Lung microvascular endothelial cell (primary cell): ENCODE measurements around the gene GCC1. TPM values are rescaled to one million over a fixed set of nuclear protein-coding genes. Genes with fewer than 3 reads are reported as not detected.
"Not testable (repeated sequence)": the region's sequence is repeated elsewhere in the genome, so short reads cannot be mapped to it uniquely, and the experiment has no call there.

Experiments
- DNase-seq, 2 donors: peaks; one replicate each; pipeline versions ENCODE4 v3.0.0 to v3.0.0-alpha.2; 2010; ENCODE audit warnings: low read depth in 2 of 2
- total RNA-seq: library from RNA; depleted of rRNA; stranded (reverse); fragments of >200 nt; gene quantifications from 2 replicates; pipeline ENCODE4 v1.2.1, GENCODE V29; 2014

The GCC1 gene
- total RNA-seq, 1 donor from 2014 or later: 22.8 TPM

- peak; percentile 50 to 68 for DNase-seq
Measured at GRCh38 chr7:127588697-127589482, 3.5 kb upstream of the GCC1 start.

GRCh38 chr7:127588019-127588696, 2.8 kb upstream of the GCC1 start, which contains the start of gene ARF5:
Gene ARF5, plus strand, starts transcription at chr7:127588411. Its CDS starts 88 bp downstream, at chr7:127588499.
- peak; percentile 85 to 90 for DNase-seq

- no peak for DNase-seq
Measured at GRCh38 chr7:127587663-127588018, 2.2 kb upstream of the GCC1 start.

- DNase-seq: no peak
Measured at GRCh38 chr7:127586346-127586745, 950 bp upstream of the GCC1 start.

- no peak for DNase-seq
Measured at GRCh38 chr7:127584648-127585043, 750 bp downstream of the GCC1 start.

DNA sequence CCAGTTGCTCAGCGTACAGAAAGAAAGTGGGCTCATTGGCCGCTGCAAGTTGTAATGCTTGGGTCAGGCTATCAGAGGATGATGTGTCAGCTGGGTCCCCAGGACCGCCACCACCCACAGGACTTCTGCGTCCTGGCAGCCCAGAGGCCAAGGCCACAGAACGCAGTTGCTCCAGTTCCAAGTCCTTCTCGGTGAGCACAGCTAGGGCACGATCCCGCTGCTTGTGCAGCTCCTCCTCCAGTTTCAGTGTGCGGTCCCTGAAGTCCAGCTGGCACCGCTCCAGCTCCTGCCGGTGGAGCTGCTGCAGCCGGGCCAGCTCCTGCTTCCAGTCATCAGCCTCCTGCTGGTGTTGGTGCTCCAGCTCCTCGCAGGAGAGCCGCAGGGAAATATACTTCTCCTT, 3.0 kb downstream of the GCC1 start:
- no peak for DNase-seq

GRCh38 chr7:127581716-127582115, 3.7 kb downstream of the GCC1 start:
- no peak for DNase-seq

- DNase-seq: no peak
Measured at GRCh38 chr7:127580612-127581011, 4.8 kb downstream of the GCC1 start.

DNA sequence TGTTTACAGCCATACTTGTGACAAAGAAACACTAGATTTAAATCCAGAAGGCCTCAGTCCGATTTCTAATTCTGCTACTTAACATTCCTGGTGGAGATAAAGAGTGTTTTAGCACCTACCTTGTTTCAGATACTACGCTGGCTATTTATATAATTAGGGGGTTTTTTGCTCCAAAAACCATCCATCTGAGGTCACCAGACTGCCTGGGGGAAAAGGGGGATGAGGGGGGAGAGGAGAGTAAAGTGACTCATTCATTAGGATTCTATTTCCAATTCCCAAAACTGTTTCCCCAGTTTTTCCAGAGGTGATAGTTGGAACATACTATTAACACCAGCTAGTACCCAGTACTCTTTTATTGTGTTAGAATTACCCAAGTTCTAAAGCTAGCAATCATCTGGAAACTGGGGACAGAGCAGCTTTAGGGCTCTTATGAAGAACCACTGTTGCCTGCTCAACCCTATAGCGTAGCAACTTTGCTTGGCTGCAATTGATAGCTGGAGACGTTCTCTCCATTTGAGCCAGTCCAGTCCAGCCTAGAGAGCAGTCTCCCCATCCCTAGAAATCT, 6.6 kb downstream of the GCC1 start:
- no peak for DNase-seq

GRCh38 chr7:127578036-127578684, 7.2 kb downstream of the GCC1 start:
- DNase-seq: peak; percentile 39 to 46

DNA sequence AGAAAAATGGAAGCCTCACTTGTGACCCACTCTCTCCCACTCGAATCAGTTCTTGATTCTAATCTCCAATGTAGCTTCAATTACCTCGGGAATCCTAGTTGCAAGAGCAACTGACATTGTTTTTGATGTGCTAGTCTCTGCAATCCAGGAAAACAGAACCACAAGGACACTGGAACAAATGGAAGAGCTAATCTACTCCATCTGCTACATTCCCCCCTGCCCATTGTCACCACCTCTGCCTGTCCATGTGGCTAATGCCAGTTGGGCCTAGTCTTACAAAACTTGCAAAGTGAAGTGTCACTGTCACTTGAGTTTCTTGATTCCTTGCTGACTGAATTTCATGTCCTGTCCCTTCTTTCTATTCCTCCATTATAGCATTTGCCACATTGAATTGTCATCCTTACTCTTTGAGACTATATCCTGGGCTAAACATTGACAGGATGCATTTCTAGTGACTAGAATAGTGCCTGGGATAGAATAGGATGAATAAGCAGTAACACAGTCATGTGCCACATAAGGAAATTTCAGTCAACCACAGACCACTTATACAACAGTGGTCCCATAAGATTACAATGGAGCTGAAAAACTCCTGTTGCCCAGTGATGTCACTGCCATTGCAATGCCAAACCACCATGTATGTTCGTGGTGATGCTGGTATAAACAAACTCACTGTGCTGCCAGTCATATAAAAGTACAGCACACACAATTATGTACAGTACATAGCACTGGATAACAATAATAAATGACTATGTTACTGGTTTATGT, 13.5 kb downstream of the GCC1 start:
- no peak for DNase-seq

GRCh38 chr7:127568034-127568433, 17.4 kb downstream of the GCC1 start:
- DNase-seq: not testable (repeated sequence)

- DNase-seq: no peak
Measured at GRCh38 chr7:127566242-127566641, 19.2 kb downstream of the GCC1 start.

GRCh38 chr7:127557803-127558202, 27.6 kb downstream of the GCC1 start:
- no peak for DNase-seq

DNA sequence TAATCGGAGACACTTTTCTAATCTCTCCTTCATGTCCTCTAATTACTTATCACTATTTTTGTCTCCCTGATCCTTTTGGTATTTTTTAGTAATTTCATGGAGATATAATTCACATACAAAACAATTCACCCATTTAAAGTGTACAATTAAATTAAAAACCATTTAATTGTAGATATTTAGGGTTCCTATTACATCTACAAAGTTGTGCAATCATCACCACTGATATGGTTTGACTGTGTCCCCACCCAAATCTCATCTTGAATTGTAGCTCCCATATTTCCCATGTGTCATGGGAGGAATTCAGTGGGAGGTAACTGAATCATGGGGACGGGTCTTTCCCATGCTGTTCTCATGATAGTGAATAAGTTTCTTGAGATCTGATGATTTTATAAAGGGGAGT, 29.0 kb downstream of the GCC1 start:
- no peak for DNase-seq

DNA sequence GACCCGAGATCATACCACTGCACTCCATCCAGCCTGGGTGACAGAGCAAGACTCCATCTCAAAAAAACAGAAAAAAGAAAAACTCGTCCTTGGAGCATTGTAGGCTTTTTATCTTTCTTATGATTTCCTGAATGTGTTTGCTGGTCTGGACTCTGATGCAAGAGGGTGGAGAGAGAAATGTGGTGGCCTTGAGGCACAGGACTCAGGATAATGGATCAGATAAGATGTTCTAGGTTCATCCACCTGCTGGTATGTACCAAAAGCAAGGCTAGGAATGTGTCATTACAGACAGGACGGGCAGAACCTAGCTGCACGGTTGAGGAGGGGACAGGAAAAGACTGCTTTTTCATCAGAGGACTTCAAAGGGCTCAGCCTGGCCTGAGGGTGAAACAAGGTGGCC, 33.5 kb downstream of the GCC1 start:
- no peak for DNase-seq

- no peak for DNase-seq
Measured at GRCh38 chr7:127550247-127550646, 35.1 kb downstream of the GCC1 start.

- DNase-seq: no peak
Measured at GRCh38 chr7:127546313-127546712, 39.1 kb downstream of the GCC1 start.

DNA sequence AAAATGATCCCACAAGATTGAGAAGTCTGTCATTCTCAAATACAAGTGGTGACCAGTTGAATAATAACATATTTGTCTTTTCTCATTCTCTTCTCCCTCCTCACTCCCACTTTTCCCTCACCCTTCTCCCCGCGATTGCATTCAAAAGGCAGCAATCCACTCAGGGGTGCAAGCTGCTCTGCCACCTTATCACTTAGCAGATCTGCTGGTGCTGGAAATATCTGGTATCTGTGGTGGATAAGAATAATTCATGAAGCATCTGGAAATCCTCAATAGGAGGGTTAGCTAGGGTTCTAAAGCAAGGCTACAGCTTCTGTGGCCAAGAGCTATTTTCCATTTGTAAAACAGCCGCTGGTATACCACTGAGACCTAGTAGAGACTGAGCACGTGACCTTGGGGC, 43.8 kb downstream of the GCC1 start:
- DNase-seq: no peak

DNA sequence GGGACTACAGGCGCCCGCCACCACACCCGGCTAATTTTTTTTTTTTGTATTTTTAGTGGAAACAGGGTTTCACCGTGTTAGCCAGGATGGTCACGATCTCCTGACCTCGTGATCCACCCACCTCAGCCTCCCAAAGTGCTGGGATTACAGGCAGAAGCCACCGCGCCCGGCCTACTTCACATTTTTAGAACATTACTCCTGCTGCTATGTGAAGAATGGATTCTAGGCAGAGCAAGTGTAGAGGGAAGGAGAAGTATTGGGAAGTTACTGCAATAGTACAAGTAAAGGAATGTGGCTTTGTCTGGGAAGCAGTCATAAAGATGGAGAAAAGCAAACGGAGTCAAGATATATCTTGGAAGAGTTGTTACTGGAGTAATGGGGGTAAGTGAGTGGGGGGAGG, 44.9 kb downstream of the GCC1 start:
- not testable (repeated sequence) for DNase-seq

GRCh38 chr7:127539116-127539515, 46.3 kb downstream of the GCC1 start:
- DNase-seq: no peak
